ENCODE measurements around the gene SDSL. TPM values are rescaled to one million over a fixed set of nuclear protein-coding genes. Genes with fewer than 3 reads are reported as not detected.

The SDSL gene
- total RNA-seq, 1 donor from 2014 or later: 3.1 TPM

DNA sequence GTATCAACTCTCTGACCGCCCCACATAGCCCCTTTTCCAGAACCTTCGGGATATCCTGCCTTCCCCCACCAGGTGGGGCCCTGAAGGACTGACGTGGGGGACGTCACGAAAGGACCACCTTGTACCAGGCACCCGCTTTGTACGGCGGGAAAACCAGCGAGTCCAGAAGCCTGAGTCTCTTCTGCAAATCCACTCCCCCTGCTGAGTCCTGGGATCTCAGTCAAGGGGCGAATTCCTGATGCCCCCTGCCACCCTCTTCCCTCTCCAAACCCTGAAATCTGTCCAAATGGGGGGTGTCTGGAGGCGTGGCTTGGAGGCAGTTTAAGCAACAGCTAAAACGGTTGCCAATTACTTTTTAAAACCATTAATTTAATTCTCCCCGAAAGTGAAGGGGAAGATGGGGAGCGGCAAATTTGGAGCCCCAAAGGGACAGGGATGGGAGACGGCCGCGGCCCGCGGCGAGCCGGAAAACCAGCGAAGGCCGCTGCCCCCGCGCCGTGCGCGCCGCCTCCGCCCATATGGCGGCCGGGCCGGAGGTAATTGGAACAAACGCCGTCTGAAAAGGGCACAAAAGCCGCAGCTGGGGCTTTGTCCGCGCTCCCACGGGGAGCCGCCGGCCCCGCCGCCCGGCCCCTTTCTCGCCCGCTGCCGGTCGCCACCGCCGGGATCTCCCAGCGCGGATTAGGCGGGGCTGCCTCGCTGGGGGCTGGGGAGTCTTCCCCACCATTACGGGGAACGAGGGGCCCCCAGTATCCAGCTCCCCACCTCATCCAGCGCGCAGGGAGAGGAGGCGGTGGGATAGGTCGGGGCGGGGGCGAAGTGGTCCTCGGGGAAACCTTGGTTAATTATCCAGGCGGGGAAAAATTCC, 42.9 kb downstream of the SDSL start:
- Histone ChIP-seq H3K36me3 (no peaks in the 10 kb centered on the region), H3K4me2 (peak overlapping the region; percentile 99), H3K9ac (no peak overlapping the region), H3F3A (ENCODE audit: low read depth) (peaks cover 96% of the 10 kb centered on the region), H3K4me3 (peak overlapping the region; percentile 95), H3K79me2 (ENCODE audit: low read depth) (peaks cover 89% of the 10 kb centered on the region), H3K27ac (peak overlapping the region; percentile 79), H4K20me1 (ENCODE audit: low read depth) (peaks cover 100% of the 10 kb centered on the region), H3K9me3 (ENCODE audit: low read depth) (no peaks in the 10 kb centered on the region), H3K27me3 (no peaks in the 10 kb centered on the region), H2AFZ (replicated peaks) (no peak overlapping the region), H3K4me1 (peaks cover 65% of the 10 kb centered on the region)
- DNase-seq (ENCODE audit: low spot score): peak; percentile 96
- Mint-ChIP-seq H3K9me3 (no peaks in the 10 kb centered on the region), H3K4me1 (peaks cover 42% of the 10 kb centered on the region), H3K4me3 (peak overlapping the region; percentile 78), H3K27me3 (ENCODE audit: insufficient read depth, low read depth) (peaks cover 62% of the 10 kb centered on the region), H3K27ac (no peak overlapping the region), H3K36me3 (peaks cover 5% of the 10 kb centered on the region)
- peak; percentile 46 for TF ChIP-seq EZH2phosphoT487 (IDR thresholded peaks at IDR 0.05)
- TF ChIP-seq, protein P1, sequence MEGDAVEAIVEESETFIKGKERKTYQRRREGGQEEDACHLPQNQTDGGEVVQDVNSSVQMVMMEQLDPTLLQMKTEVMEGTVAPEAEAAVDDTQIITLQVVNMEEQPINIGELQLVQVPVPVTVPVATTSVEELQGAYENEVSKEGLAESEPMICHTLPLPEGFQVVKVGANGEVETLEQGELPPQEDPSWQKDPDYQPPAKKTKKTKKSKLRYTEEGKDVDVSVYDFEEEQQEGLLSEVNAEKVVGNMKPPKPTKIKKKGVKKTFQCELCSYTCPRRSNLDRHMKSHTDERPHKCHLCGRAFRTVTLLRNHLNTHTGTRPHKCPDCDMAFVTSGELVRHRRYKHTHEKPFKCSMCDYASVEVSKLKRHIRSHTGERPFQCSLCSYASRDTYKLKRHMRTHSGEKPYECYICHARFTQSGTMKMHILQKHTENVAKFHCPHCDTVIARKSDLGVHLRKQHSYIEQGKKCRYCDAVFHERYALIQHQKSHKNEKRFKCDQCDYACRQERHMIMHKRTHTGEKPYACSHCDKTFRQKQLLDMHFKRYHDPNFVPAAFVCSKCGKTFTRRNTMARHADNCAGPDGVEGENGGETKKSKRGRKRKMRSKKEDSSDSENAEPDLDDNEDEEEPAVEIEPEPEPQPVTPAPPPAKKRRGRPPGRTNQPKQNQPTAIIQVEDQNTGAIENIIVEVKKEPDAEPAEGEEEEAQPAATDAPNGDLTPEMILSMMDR (IDR thresholded peaks at IDR 0.05): peak; percentile 37
- TF ChIP-seq EZH2 (IDR thresholded peaks at IDR 0.05): no peak

DNA sequence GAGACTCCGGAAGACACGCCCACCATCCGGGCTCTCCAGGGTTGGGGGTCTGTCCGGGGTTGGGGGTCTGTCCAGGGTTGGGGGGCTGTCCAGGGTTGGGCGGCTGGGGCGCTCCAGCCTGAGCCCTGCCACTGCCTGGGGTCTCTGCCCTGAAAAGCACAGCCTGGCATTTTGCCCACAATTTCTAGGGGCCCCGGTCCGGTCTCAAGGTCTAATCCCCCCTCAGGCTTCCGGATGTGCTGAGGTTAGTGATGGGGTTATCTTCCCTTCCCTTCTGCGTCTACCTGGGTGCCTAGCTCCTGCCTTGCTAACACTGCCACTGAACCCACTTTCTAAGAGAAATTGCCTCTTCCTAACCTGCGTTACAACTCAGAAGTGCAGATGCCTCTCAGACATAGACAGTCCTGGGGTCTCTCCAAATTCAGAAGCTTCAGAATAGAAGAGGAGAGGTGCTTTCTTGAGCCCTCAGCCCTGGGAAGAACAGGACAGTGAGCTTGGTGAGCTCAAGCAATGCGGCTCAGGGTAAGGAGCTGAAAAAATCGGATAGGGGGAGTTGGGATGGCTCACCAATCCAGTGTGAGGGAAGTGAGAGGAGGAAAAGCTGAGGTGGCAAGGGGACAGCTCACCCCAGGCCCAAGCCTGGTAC, 43.8 kb downstream of the SDSL start:
- Histone ChIP-seq H3K9me3 (ENCODE audit: low read depth) (no peaks in the 10 kb centered on the region), H3K27me3 (no peaks in the 10 kb centered on the region), H3K27ac (peak overlapping the region; percentile 79), H2AFZ (replicated peaks) (no peak overlapping the region), H3K4me1 (peaks cover 65% of the 10 kb centered on the region), H3K4me3 (peak overlapping the region; percentile 95), H3F3A (ENCODE audit: low read depth) (peaks cover 92% of the 10 kb centered on the region), H3K4me2 (peak overlapping the region; percentile 99), H4K20me1 (ENCODE audit: low read depth) (peaks cover 100% of the 10 kb centered on the region), H3K9ac (no peak overlapping the region), H3K36me3 (no peaks in the 10 kb centered on the region), H3K79me2 (ENCODE audit: low read depth) (peaks cover 98% of the 10 kb centered on the region)
- no peak overlapping the region for H3K27ac Mint-ChIP-seq
- DNase-seq (ENCODE audit: low spot score): peak; percentile 66
- no peaks in the 10 kb centered on the region for H3K9me3 Mint-ChIP-seq
- peaks cover 5% of the 10 kb centered on the region for H3K36me3 Mint-ChIP-seq
- TF ChIP-seq, protein P1 (IDR thresholded peaks at IDR 0.05): no peak
- TF ChIP-seq EZH2 (IDR thresholded peaks at IDR 0.05) (no peak), EZH2phosphoT487 (IDR thresholded peaks at IDR 0.05) (no peak)
- peak overlapping the region; percentile 66 for H3K4me3 Mint-ChIP-seq
- H3K4me1 Mint-ChIP-seq: peaks cover 47% of the 10 kb centered on the region
- H3K27me3 Mint-ChIP-seq (ENCODE audit: insufficient read depth, low read depth): peaks cover 68% of the 10 kb centered on the region

DNA sequence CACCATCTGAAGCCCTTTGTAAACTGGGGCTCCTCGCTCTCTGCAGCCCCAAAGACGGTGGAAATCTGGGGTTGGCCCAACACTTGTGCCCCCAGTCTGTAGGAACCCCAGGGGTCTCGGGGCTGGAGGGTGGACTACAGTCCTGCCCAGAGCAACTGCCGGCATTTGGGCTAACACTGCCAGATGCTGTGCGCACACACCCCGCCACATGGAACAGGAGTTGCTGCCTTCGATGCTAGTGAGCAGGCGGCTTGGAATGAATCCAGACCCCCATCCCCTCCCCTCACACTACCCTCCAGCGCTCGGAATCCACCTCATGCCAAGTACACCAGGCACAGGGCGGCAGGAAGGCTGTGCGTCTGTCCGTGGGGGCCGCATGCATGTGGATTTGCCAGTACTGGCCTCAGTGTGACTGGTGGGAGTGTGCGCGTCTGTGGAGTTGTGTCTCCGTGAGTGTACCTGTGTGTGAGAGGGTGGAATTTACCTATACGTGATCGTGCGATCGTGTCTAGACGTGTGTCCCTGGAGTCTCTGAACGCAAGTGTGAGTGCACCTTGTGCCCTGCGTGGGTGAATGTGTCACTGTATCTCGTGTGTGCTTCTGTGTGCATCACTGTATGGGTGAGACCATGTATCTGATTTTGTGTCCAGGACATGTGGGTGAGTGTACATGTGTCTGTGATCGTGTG, 44.4 kb downstream of the SDSL start:
- H3F3A ChIP-seq (ENCODE audit: low read depth): peaks cover 85% of the 10 kb centered on the region
- peaks cover 100% of the 10 kb centered on the region for H3K79me2 ChIP-seq (ENCODE audit: low read depth)
- peak; percentile 67 for DNase-seq (ENCODE audit: low spot score)
- H3K9ac ChIP-seq: no peak overlapping the region
- H3K27ac ChIP-seq: peak overlapping the region; percentile 31
- H3K9me3 ChIP-seq (ENCODE audit: low read depth): no peaks in the 10 kb centered on the region
- Mint-ChIP-seq H3K27ac (no peak overlapping the region), H3K4me3 (peak overlapping the region; percentile 52), H3K36me3 (peaks cover 5% of the 10 kb centered on the region), H3K27me3 (ENCODE audit: insufficient read depth, low read depth) (peaks cover 69% of the 10 kb centered on the region), H3K9me3 (no peaks in the 10 kb centered on the region), H3K4me1 (peaks cover 45% of the 10 kb centered on the region)
- H3K27me3 ChIP-seq: no peaks in the 10 kb centered on the region
- H4K20me1 ChIP-seq (ENCODE audit: low read depth): peaks cover 100% of the 10 kb centered on the region
- peak overlapping the region; percentile 99 for H3K4me2 ChIP-seq
- H3K4me1 ChIP-seq: peaks cover 65% of the 10 kb centered on the region
- peak overlapping the region; percentile 95 for H3K4me3 ChIP-seq
- H3K36me3 ChIP-seq: no peaks in the 10 kb centered on the region
- no peak overlapping the region for H2AFZ ChIP-seq (replicated peaks)
- no peak for TF ChIP-seq EZH2 (IDR thresholded peaks at IDR 0.05)
- TF ChIP-seq, protein P1 (IDR thresholded peaks at IDR 0.05): no peak
- TF ChIP-seq EZH2phosphoT487 (IDR thresholded peaks at IDR 0.05): no peak

Measured in neural progenitor cell (in vitro differentiated cells).